GM11168 (cell line): ENCODE measurements around the gene INF2.

Experiments used
- in situ Hi-C: fragments of 300-500 bp; cut with MboI; formaldehyde crosslinking; loops from one replicate; pipeline ENCODE4 v1.12.0; 2022; ENCODE audit warnings: low sequenced_read_pairs; ENCODE audit not compliant: unreplicated experiment

Gene INF2

GRCh38 chr14:104697892-104698583, 8.6 kb downstream of the INF2 start:
- in situ Hi-C loops: no loop called here

GRCh38 chr14:104698688-104699425, 9.4 kb downstream of the INF2 start:
- in situ Hi-C loops: no loop called here

- in situ Hi-C loops: no loop called here
Observed at GRCh38 chr14:104699426-104699748, 10.0 kb downstream of the INF2 start.

- in situ Hi-C loops: no loop called here
Observed at GRCh38 chr14:104700225-104700651, 10.8 kb downstream of the INF2 start.

GRCh38 chr14:104700747-104701217, 11.4 kb downstream of the INF2 start:
- in situ Hi-C loops: no loop called here

- in situ Hi-C loops: no loop called here
Observed at GRCh38 chr14:104701383-104702076, 12.1 kb downstream of the INF2 start.

- in situ Hi-C loops: no loop called here
Observed at GRCh38 chr14:104702106-104702505, 12.7 kb downstream of the INF2 start.

- in situ Hi-C loops: no loop called here
Observed at GRCh38 chr14:104702673-104703072, 13.3 kb downstream of the INF2 start.

GRCh38 chr14:104703269-104703668, 13.9 kb downstream of the INF2 start:
- in situ Hi-C loops: no loop called here

- in situ Hi-C loops: no loop called here
Observed at GRCh38 chr14:104704252-104704651, 14.8 kb downstream of the INF2 start.

GRCh38 chr14:104705340-104706047, 16.1 kb downstream of the INF2 start:
- in situ Hi-C loops: no loop called here

GRCh38 chr14:104706733-104707607, 17.6 kb downstream of the INF2 start:
- in situ Hi-C loops: no loop called here

- in situ Hi-C loops: no loop called here
Observed at GRCh38 chr14:104707608-104708595, 18.5 kb downstream of the INF2 start.

- in situ Hi-C loops: no loop called here
Observed at GRCh38 chr14:104708606-104709268, 19.3 kb downstream of the INF2 start.

GRCh38 chr14:104709387-104710039, 20.1 kb downstream of the INF2 start:
- in situ Hi-C loops: loop anchor here (10.0 kb wide), 1 partner anchor 55 kb away; no protein-coding TSS in a partner anchor

- in situ Hi-C loops: loop anchor here (10.0 kb wide), 1 partner anchor 55 kb away; no protein-coding TSS in a partner anchor
Observed at GRCh38 chr14:104710071-104710735, 20.8 kb downstream of the INF2 start.
